Mucosa of rectum (tissue), 2 donors: ENCODE data around the gene PTER.

Experiments used
- H3K27ac ChIP-seq, 2 donors: one replicate each; pipeline ENCODE4 v1.7.0; 2013; ENCODE audit warnings: inconsistent platforms in 2 of 2, low read depth in 2 of 2, low read length in 2 of 2
- H3K27me3 ChIP-seq, 2 donors: one replicate each; pipeline ENCODE4 v1.7.0; 2013; ENCODE audit warnings: low read length in 2 of 2; ENCODE audit not compliant: control insufficient read depth in 2 of 2, insufficient read depth in 2 of 2
- H3K36me3 ChIP-seq, 2 donors: one replicate each; pipeline ENCODE4 v1.7.0; 2013; ENCODE audit warnings: low read length in 2 of 2; ENCODE audit not compliant: control insufficient read depth in 2 of 2, insufficient read depth in 2 of 2
- H3K4me1 ChIP-seq, 2 donors: one replicate each; pipeline ENCODE4 v1.7.0; 2013; ENCODE audit warnings: low read length in 2 of 2, mild to moderate bottlenecking in 1 of 2; ENCODE audit not compliant: control insufficient read depth in 2 of 2, insufficient read depth in 2 of 2
- H3K4me3 ChIP-seq, 2 donors: one replicate each; pipeline ENCODE4 v1.7.0; 2013; ENCODE audit warnings: low read length in 2 of 2
- H3K9ac ChIP-seq, 2 donors: one replicate each; pipeline ENCODE4 v1.7.0; 2013; ENCODE audit warnings: low read length in 2 of 2, low read depth in 1 of 2, mild to moderate bottlenecking in 1 of 2
- H3K9me3 ChIP-seq, 2 donors: one replicate each; pipeline ENCODE4 v1.7.0; 2013; ENCODE audit warnings: low read length in 2 of 2; ENCODE audit not compliant: control insufficient read depth in 2 of 2
- donor health status: healthy.
- donor health status: Normal muscosa, but diverticular disease.

Gene PTER

GRCh38 chr10:16466001-16466400, 29.2 kb downstream of the PTER start:
- Histone ChIP-seq H3K27me3 (no peaks in the 10 kb centered on the region), H3K9ac (no peak overlapping the region), H3K4me3 (no peak overlapping the region), H3K4me1 (no peaks in the 10 kb centered on the region), H3K27ac (no peak overlapping the region), H3K9me3 (no peaks in the 10 kb centered on the region), H3K36me3 (no peaks in the 10 kb centered on the region)

DNA sequence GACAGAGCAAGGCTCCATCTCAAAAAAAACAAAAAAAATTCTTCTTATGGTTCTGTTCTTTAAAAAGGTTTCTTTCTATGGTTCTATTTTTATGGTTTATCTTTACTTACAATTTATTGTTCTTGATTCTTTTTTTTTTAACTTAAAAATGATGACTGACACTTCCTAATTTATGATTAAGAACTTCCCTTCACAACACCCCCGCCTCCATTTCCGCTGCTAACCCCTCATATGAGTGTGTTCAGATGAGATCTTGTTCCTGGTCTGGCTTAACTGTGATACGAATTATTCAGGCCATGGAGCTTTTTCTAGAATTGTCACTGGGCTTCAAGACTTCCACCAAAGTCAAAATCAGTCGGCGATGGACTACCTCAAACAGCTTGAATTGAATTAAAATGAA, 33.9 kb downstream of the PTER start:
- no peak overlapping the region for H3K4me3 ChIP-seq
- H3K36me3 ChIP-seq = no peaks in the 10 kb centered on the region
- H3K9me3 ChIP-seq = no peaks in the 10 kb centered on the region
- H3K9ac ChIP-seq = no peak overlapping the region
- no peaks in the 10 kb centered on the region for H3K4me1 ChIP-seq
- H3K27me3 ChIP-seq = no peaks in the 10 kb centered on the region
- no peak overlapping the region for H3K27ac ChIP-seq

DNA sequence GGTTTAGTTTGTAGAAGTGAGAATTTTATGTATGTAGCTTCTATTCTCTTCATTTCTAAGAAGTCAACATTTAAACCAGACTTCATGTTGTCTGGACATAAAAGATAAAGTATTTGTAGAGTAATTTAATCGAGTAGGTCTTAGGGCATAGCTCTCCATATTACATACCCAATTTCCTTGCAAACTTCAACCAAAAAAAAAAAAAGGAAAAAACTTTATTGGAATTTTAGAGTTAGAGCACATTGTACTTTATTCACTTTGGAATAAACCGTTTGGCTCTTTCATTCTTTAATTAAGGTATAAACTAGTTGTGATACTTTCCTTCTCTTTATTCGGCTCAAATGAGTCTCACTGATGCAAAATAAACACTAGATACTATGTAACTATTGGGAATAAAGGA, 36.0 kb downstream of the PTER start:
- H3K4me3 ChIP-seq = no peak overlapping the region
- no peaks in the 10 kb centered on the region for H3K36me3 ChIP-seq
- no peaks in the 10 kb centered on the region for H3K9me3 ChIP-seq
- H3K4me1 ChIP-seq = no peaks in the 10 kb centered on the region
- H3K9ac ChIP-seq = no peak overlapping the region
- H3K27me3 ChIP-seq = no peaks in the 10 kb centered on the region
- no peak overlapping the region for H3K27ac ChIP-seq

DNA sequence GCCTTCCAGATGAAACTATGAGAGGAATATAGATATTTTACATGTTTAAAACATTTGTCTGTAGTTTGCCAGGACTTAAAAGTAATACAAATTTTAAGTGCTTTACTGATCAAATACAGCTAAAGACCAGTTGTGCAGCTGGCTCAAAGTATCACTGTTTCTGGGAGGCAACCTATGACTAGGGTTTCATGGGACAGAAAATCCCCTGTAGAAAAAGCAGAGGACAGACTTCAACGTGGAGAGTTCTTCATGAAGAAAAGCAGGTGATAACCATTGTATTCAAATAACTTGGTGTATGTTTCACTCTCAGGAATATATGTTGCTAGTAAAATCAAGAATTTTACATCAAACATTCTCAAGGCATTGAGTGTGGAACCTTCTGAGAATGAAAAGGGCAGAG, 40.9 kb downstream of the PTER start:
- Histone ChIP-seq H3K9me3 (no peaks in the 10 kb centered on the region), H3K4me1 (no peaks in the 10 kb centered on the region), H3K27ac (no peak overlapping the region), H3K36me3 (no peaks in the 10 kb centered on the region), H3K9ac (no peak overlapping the region), H3K27me3 (no peaks in the 10 kb centered on the region), H3K4me3 (no peak overlapping the region)

- no peak overlapping the region for H3K4me3 ChIP-seq
- H3K9me3 ChIP-seq = no peaks in the 10 kb centered on the region
- no peak overlapping the region for H3K9ac ChIP-seq
- no peaks in the 10 kb centered on the region for H3K27me3 ChIP-seq
- no peaks in the 10 kb centered on the region for H3K36me3 ChIP-seq
- no peaks in the 10 kb centered on the region for H3K4me1 ChIP-seq
- no peak overlapping the region for H3K27ac ChIP-seq
Observed at GRCh38 chr10:16478801-16479200, 42.0 kb downstream of the PTER start.

DNA sequence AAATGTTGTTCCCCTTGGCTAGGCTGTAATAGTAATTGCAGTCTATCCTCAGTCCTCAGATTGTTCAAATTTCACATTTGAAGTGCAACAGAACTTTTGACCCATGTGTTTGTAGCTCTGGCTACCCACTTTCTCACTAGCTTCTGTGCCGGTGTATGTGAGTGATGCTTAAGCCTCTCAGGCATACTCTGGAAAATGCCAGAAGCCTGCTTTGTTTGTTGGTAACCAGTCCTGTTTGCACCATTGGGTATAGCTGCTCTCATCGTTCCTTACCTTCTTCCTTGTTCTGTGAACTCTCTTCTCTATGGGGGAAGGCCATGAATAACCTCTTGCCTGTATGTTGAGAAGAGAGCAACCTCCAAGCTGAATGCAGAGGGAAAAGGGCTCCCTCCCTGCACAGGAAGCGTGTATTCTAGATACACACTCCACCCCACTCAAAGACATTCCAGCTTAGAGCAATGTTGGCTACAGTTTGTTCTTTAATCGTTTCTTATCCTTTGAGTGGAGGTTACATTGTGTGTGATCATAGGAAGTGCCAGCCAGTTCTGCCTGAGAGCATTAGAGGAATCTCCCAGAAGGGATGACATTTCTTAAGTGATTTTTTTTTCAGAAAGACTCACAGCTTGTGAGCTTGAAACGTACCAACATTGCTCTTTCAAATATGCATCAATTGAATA, 44.4 kb downstream of the PTER start:
- Histone ChIP-seq H3K9ac (no peak overlapping the region), H3K4me1 (no peaks in the 10 kb centered on the region), H3K27ac (no peak overlapping the region), H3K36me3 (peaks cover under 1 to 2% of the 10 kb centered on the region in 2 donors), H3K27me3 (no peaks in the 10 kb centered on the region), H3K9me3 (no peaks in the 10 kb centered on the region), H3K4me3 (no peak overlapping the region)

- no peaks in the 10 kb centered on the region for H3K4me1 ChIP-seq
- H3K9ac ChIP-seq = no peak overlapping the region
- no peaks in the 10 kb centered on the region for H3K27me3 ChIP-seq
- no peak overlapping the region for H3K4me3 ChIP-seq
- H3K27ac ChIP-seq = no peak overlapping the region
- H3K36me3 ChIP-seq = peaks cover 8 to 14% of the 10 kb centered on the region in 2 donors
- H3K9me3 ChIP-seq = no peaks in the 10 kb centered on the region
Observed at GRCh38 chr10:16483241-16483917, 46.6 kb downstream of the PTER start.

DNA sequence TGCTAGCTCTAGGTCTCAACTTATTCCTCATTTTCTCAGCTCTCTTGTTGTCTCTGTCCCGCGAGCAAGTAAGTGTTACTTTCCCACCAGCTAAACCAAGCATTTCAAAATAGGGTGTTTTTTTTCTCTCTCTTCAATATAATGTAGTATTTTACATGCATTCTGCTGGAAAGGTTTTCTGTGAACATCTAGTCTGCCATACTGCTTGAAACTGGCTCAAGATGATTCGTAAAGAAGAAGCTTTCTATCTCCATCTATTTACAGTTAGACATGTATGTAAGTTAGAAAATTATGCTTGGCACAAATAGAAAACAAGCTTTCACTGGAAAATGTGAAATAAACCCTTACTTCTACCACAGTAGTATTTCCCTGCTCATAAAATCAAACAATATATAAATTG, 53.7 kb downstream of the PTER start:
- H3K9ac ChIP-seq = no peak overlapping the region
- H3K27me3 ChIP-seq = no peaks in the 10 kb centered on the region
- no peaks in the 10 kb centered on the region for H3K4me1 ChIP-seq
- H3K36me3 ChIP-seq = peaks cover 11 to 21% of the 10 kb centered on the region in 2 donors
- no peak overlapping the region for H3K27ac ChIP-seq
- no peak overlapping the region for H3K4me3 ChIP-seq
- no peaks in the 10 kb centered on the region for H3K9me3 ChIP-seq

DNA sequence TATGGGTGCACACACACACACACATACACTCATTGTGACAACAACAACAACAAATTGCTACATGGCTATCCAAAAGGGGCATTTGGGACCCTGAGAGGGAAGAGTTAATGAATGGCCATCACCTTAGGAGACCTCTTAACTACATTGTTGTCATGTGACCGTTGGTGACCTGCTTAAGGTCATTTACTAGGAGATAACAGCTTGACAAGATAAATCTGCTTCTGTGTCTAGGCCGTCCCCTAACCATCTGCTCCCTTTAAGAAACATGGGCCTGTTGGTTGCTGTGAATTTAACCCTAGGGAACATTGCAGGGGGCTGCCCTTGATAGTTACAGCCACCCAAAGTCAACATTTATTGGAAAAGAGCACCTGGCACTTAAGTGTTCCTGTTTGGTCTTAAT, 55.1 kb downstream of the PTER start:
- Histone ChIP-seq H3K4me3 (no peak overlapping the region), H3K36me3 (peaks cover 4 to 13% of the 10 kb centered on the region in 2 donors), H3K27me3 (no peaks in the 10 kb centered on the region), H3K27ac (no peak overlapping the region), H3K9me3 (no peaks in the 10 kb centered on the region), H3K9ac (no peak overlapping the region), H3K4me1 (no peaks in the 10 kb centered on the region)

- H3K9ac ChIP-seq = no peak overlapping the region
- no peaks in the 10 kb centered on the region for H3K27me3 ChIP-seq
- no peaks in the 10 kb centered on the region for H3K9me3 ChIP-seq
- H3K4me3 ChIP-seq = no peak overlapping the region
- peaks cover 2 to 4% of the 10 kb centered on the region in 2 donors for H3K36me3 ChIP-seq
- no peak overlapping the region for H3K27ac ChIP-seq
- no peaks in the 10 kb centered on the region for H3K4me1 ChIP-seq
Observed at GRCh38 chr10:16493884-16494536, 57.2 kb downstream of the PTER start.
